ENCODE measurements around the gene CCSER1.
A peak's percentile ranks its signal among the peaks of the same experiment; 100 is the strongest.

Gene CCSER1

DNA sequence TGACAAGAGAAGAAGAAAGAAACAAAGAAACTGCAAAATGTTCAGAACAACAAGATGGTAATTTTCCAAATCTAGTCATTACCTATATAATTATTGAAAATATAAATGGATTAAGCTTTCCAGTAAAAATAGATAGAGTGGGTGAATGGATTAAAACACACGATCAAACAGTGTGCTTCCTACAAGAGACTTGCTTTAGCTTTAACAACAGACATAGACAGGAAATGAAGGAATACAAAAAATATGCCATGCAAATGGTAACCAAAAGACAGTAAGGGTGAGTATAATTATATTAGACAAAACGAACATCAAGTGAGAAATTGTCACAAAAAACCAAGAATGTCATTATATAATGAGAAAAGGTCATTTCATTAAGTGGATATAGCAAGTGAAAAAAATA is 842.8 kb downstream of the CCSER1 start:
- DNase-seq = no peak

DNA sequence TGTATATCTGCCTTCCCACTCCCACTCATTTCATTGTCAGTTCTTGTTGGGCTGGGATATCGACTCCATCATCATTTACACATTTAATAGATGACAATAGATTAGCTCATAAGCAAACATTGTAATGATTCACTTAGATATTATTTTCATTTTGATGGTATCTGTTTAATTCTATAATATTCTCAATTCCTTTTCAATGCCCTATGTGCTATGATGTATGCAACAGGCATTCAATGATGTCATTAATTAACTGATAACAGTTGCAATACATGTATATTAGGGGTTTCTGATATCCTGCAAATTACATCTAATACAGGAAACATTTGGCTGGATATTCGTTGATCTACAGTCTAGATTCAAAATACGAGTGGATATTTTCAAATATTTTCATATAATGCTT is 850.5 kb downstream of the CCSER1 start:
- no peak for DNase-seq

DNA sequence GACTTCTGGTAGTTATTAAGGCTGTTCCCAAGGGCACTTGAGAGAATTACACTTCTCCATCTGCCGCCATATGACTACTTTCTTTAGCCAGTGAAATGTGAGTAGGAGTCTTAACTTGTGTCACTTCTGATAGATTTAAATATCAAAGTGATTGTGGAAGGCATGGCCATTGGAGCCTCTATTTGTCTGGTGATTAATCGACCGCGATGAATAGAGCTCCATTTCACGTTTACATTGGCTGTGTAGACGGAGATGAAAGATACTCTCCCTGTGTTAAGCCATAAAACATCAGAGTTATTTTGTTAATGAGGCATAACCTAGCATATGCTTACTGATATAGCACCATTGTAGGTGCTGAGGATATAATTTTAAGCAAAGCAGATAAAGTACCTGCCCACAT is 852.4 kb downstream of the CCSER1 start:
- DNase-seq = no peak

- DNase-seq = no peak
Measured at GRCh38 chr4:90982813-90983212, 855.6 kb downstream of the CCSER1 start.

- DNase-seq = no peak
Measured at GRCh38 chr4:90990284-90990683, 863.1 kb downstream of the CCSER1 start.

DNA sequence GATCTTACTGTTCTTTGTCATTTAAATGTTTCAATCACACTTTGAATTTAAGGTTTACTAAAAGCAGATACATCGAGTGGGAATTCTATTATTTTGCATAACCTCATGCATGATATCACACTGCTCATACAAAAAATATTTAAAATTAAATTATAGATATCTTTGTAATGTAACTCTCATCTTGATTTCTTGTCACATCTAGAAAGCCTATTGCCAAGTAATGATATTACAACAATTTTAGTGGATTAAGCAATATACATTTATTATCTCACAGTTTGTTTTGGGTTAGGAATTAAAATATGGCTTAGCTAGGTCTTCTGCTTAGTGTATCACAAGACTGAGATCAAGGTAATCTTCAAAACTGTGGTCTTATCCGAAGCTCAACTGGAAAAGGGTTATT is 865.0 kb downstream of the CCSER1 start:
- no peak for DNase-seq

- DNase-seq = no peak
Measured at GRCh38 chr4:90994851-90995574, 867.8 kb downstream of the CCSER1 start.

DNA sequence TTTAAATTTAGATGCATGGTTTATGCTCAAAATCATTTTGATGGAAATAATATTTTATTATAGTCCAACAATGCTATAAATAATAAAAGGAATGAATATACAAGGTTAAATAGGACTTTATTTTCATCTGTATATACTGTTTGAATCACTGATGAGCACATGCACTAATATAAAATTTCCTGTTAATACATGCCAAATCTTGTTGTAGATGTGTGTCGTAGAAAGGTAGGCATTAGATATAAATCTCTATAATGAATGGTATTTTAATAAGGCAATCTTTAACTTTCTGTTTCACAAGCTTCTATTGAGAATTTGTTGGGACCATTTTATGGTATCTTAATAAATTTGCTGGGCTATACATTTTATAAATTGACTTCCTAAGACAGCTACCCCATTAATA is 868.8 kb downstream of the CCSER1 start:
- no peak for DNase-seq

DNA sequence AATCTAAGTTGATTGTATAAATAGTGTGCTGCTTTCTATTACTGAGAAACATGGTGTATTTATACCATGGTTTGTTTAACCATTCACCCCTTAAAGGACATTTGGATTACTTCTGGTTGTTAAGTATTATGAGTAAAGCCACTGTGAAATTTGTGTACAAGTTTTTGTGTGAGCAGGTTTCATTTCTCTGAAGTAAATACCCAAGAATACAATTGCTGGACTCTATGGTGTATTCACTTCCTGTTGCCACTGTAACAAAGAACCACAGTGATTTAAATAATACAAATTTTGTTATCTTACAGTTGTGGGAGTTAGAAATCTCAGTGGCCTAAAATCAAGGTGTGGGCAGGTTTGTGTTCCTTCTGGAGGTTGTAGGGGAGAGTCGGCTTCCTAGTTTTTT is 869.6 kb downstream of the CCSER1 start:
- DNase-seq = no peak

GRCh38 chr4:91015861-91016260 is 888.7 kb downstream of the CCSER1 start:
- no peak for DNase-seq

- no peak for DNase-seq
Measured at GRCh38 chr4:91019513-91019912, 892.3 kb downstream of the CCSER1 start.

- DNase-seq = no peak
Measured at GRCh38 chr4:91025241-91026148, 898.3 kb downstream of the CCSER1 start.

GRCh38 chr4:91028228-91028627 is 901.0 kb downstream of the CCSER1 start:
- DNase-seq = no peak

GRCh38 chr4:91031761-91032160 is 904.6 kb downstream of the CCSER1 start:
- no peak for DNase-seq

- no peak for DNase-seq
Measured at GRCh38 chr4:91032725-91033445, 905.7 kb downstream of the CCSER1 start.

DNA sequence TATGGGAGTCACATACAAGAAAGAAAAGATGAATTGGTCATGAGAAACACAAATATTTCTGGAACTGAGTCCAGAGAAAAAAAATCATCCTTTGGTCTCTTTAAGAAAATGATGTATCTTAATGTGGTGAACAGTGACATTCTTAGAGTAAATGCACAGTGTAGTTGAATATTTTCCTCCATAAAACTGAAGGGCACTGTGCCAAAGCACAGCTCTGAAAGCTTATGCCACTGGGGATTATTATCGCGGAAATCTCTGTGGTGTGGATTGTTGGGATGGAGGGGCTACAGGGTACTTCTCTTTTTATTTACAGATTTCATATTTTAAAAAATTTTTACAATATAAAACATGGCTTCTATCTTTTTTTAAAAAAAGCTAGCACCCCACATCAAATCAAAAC is 908.1 kb downstream of the CCSER1 start:
- DNase-seq = no peak

- DNase-seq = no peak
Measured at GRCh38 chr4:91037951-91038350, 910.8 kb downstream of the CCSER1 start.

- no peak for DNase-seq
Measured at GRCh38 chr4:91057871-91058270, 930.7 kb downstream of the CCSER1 start.

- DNase-seq = no peak
Measured at GRCh38 chr4:91058345-91058744, 931.2 kb downstream of the CCSER1 start.

- peak in 1 of 2 donors; percentile 6 for DNase-seq
Measured at GRCh38 chr4:91064157-91064853, 937.1 kb downstream of the CCSER1 start.

GRCh38 chr4:91065117-91065516 is 937.9 kb downstream of the CCSER1 start:
- DNase-seq = no peak

DNA sequence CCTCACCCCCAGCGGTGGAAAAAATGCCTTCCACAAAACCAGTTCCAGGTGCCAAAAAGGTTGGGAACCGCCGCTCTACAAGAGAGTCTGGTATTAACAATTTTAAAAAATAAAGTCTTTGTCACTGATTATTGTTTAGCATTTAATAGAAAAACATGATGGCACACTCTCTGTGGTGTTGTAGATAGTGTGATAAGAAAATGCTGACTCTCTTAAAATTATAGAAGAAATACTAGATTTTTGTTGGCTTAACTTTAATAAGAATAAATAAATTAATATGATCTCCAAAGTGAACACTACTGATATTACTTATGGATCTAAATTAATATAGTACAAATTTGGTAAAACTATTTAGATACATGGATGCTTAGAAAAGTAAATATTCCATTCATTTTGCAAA is 943.5 kb downstream of the CCSER1 start:
- no peak for DNase-seq

DNA sequence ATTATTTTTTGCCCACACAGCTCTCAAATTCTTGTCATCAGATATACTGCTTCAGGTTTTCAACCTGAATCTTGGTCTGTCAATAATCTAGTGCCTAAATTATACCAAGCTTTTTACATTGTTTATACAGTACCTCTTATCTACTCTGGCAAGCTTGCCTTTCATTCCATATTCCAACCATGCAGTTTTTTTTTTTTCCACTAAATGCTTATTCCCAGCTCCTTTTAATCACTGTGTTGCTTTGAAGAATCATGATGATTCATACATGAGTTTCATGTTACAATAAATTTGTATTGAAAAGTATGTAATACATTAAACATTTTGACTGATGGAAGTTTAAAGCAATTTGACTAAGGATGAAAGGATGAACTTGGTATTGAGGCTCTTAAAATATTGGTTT is 949.0 kb downstream of the CCSER1 start:
- no peak for DNase-seq

All from inflammatory macrophage (primary cell).